AML-193 (cell line): Measurements from ENCODE around the gene TTLL5.

Source experiments
- DNase-seq, 2 experiments: peaks; one replicate each; lab custom pipeline; 2025; lab: John Stamatoyannopoulos, UW

Gene TTLL5

GRCh38 chr14:75794615-75795038, 133.6 kb downstream of the TTLL5 start:
- no peak for DNase-seq

GRCh38 chr14:75800792-75801191, 139.7 kb downstream of the TTLL5 start:
- no peak for DNase-seq

GRCh38 chr14:75802486-75802885, 141.4 kb downstream of the TTLL5 start:
- no peak for DNase-seq

- DNase-seq, result no peak
Measured at GRCh38 chr14:75803765-75804164, 142.7 kb downstream of the TTLL5 start.

- no peak for DNase-seq
Measured at GRCh38 chr14:75804570-75805275, 143.7 kb downstream of the TTLL5 start.

- no peak for DNase-seq
Measured at GRCh38 chr14:75805646-75806045, 144.6 kb downstream of the TTLL5 start.

- no peak for DNase-seq
Measured at GRCh38 chr14:75806352-75806832, 145.3 kb downstream of the TTLL5 start.

- DNase-seq, result no peak
Measured at GRCh38 chr14:75807667-75808360, 146.8 kb downstream of the TTLL5 start.

- DNase-seq, result no peak
Measured at GRCh38 chr14:75811136-75811829, 150.2 kb downstream of the TTLL5 start.

- no peak for DNase-seq
Measured at GRCh38 chr14:75811872-75812499, 150.9 kb downstream of the TTLL5 start.

- no peak for DNase-seq
Measured at GRCh38 chr14:75812622-75813021, 151.6 kb downstream of the TTLL5 start.

GRCh38 chr14:75820761-75821160, 159.7 kb downstream of the TTLL5 start:
- no peak for DNase-seq

GRCh38 chr14:75821831-75822521, 160.9 kb downstream of the TTLL5 start:
- DNase-seq, result no peak

- DNase-seq, result no peak
Measured at GRCh38 chr14:75822522-75823141, 161.6 kb downstream of the TTLL5 start.

GRCh38 chr14:75823334-75823733, 162.3 kb downstream of the TTLL5 start:
- DNase-seq, result no peak

- no peak for DNase-seq
Measured at GRCh38 chr14:75824318-75824717, 163.3 kb downstream of the TTLL5 start.

GRCh38 chr14:75825147-75825592, 164.1 kb downstream of the TTLL5 start:
- no peak for DNase-seq

GRCh38 chr14:75826599-75826998, 165.6 kb downstream of the TTLL5 start:
- DNase-seq, result no peak

GRCh38 chr14:75827331-75827730, 166.3 kb downstream of the TTLL5 start:
- no peak for DNase-seq

- DNase-seq, result no peak
Measured at GRCh38 chr14:75829316-75829715, 168.3 kb downstream of the TTLL5 start.

- DNase-seq, result peak; percentile 22 to 26
Measured at GRCh38 chr14:75831455-75831854, 170.4 kb downstream of the TTLL5 start.
